Neural progenitor cell (in vitro differentiated cells): ENCODE measurements around the gene FAM227A. TPM values are rescaled to one million over a fixed set of nuclear protein-coding genes. Genes with fewer than 3 reads are reported as not detected.

Source experiments
- DNase-seq: peaks from one replicate; pipeline ENCODE4 v3.0.0-alpha.2; 2016; ENCODE audit warnings: low spot score
- H2AFZ ChIP-seq: fragments of 200-600 bp; sonication (generic); replicated peaks from 2 replicates; pipeline ENCODE4 v1.6.1; 2016; ENCODE audit warnings: antibody characterized with exemption
- H3F3A ChIP-seq: fragments of 200-600 bp; sonication (generic); 2 replicates; pipeline ENCODE4 v1.6.1; 2016; ENCODE audit warnings: antibody characterized with exemption, low read depth
- H3K27ac ChIP-seq: fragments of 200-600 bp; sonication (generic); 2 replicates; pipeline ENCODE4 v1.5.1; 2016; ENCODE audit warnings: mild to moderate bottlenecking
- H3K27me3 ChIP-seq: fragments of 200-600 bp; sonication (generic); 2 replicates; pipeline ENCODE4 v1.6.1; 2016; ENCODE audit warnings: mild to moderate bottlenecking, moderate library complexity
- H3K36me3 ChIP-seq: fragments of 200-600 bp; sonication (generic); 2 replicates; pipeline ENCODE4 v1.5.1; 2016
- H3K4me1 ChIP-seq: fragments of 200-600 bp; sonication (generic); 2 replicates; pipeline ENCODE4 v1.6.1; 2016; ENCODE audit warnings: mixed run types
- H3K4me2 ChIP-seq: fragments of 200-600 bp; sonication (generic); 2 replicates; pipeline ENCODE4 v1.6.1; 2016
- H3K4me3 ChIP-seq: fragments of 200-600 bp; sonication (generic); 2 replicates; pipeline ENCODE4 v1.5.1; 2016
- H3K79me2 ChIP-seq: fragments of 200-600 bp; sonication (generic); 2 replicates; pipeline ENCODE4 v1.6.1; 2016; ENCODE audit warnings: low read depth
- H3K9ac ChIP-seq: fragments of 200-600 bp; sonication (generic); 2 replicates; pipeline ENCODE4 v1.6.1; 2016
- H3K9me3 ChIP-seq: fragments of 200-600 bp; sonication (generic); 2 replicates; pipeline ENCODE4 v1.5.1; 2016; ENCODE audit warnings: low read depth
- H4K20me1 ChIP-seq: fragments of 200-600 bp; sonication (generic); 2 replicates; pipeline ENCODE4 v1.6.1; 2016; ENCODE audit warnings: low read depth
- H3K27ac Mint-ChIP-seq: 3 replicates; pipeline ENCODE4 v1.8.0; 2021; ENCODE audit warnings: mixed read lengths
- H3K27me3 Mint-ChIP-seq: 2 replicates; pipeline ENCODE4 v1.8.0; 2022; ENCODE audit warnings: low read depth, mild to moderate bottlenecking, inconsistent platforms, moderate library complexity, mixed read lengths; ENCODE audit not compliant: insufficient read depth
- H3K36me3 Mint-ChIP-seq: 3 replicates; pipeline ENCODE4 v1.8.0; 2021; ENCODE audit warnings: mixed read lengths
- H3K4me1 Mint-ChIP-seq: 3 replicates; pipeline ENCODE4 v1.8.0; 2021; ENCODE audit warnings: mixed read lengths
- H3K4me3 Mint-ChIP-seq: 3 replicates; pipeline ENCODE4 v1.8.0; 2021; ENCODE audit warnings: mild to moderate bottlenecking, moderate library complexity, mixed read lengths
- H3K9me3 Mint-ChIP-seq: 3 replicates; pipeline ENCODE4 v1.8.0; 2020; ENCODE audit warnings: mixed read lengths
- EZH2 ChIP-seq: fragments of 200-600 bp; sonication (generic); IDR thresholded peaks from 2 replicates; pipeline ENCODE4 v1.6.1; 2017; ENCODE audit warnings: antibody characterized with exemption, mild to moderate bottlenecking, moderate library complexity
- EZH2phosphoT487 ChIP-seq: fragments of 200-600 bp; sonication (generic); IDR thresholded peaks from 2 replicates; pipeline ENCODE4 v1.6.1; 2017; ENCODE audit warnings: antibody characterized with exemption
- total RNA-seq: library from RNA; depleted of rRNA; stranded (reverse); fragments of >200 nt; gene quantifications from 2 replicates; pipeline ENCODE4 v1.2.3, GENCODE V29; 2015; ENCODE audit warnings: low replicate concordance
- TF ChIP-seq, protein P1 (sequence below): fragments of 200-600 bp; sonication (generic); IDR thresholded peaks from 2 replicates; pipeline ENCODE4 v1.5.1; 2017; ENCODE audit warnings: antibody characterized with exemption, mild to moderate bottlenecking

FAM227A gene
- total RNA-seq, 1 donor from 2014 or later = 32.7 TPM

DNA sequence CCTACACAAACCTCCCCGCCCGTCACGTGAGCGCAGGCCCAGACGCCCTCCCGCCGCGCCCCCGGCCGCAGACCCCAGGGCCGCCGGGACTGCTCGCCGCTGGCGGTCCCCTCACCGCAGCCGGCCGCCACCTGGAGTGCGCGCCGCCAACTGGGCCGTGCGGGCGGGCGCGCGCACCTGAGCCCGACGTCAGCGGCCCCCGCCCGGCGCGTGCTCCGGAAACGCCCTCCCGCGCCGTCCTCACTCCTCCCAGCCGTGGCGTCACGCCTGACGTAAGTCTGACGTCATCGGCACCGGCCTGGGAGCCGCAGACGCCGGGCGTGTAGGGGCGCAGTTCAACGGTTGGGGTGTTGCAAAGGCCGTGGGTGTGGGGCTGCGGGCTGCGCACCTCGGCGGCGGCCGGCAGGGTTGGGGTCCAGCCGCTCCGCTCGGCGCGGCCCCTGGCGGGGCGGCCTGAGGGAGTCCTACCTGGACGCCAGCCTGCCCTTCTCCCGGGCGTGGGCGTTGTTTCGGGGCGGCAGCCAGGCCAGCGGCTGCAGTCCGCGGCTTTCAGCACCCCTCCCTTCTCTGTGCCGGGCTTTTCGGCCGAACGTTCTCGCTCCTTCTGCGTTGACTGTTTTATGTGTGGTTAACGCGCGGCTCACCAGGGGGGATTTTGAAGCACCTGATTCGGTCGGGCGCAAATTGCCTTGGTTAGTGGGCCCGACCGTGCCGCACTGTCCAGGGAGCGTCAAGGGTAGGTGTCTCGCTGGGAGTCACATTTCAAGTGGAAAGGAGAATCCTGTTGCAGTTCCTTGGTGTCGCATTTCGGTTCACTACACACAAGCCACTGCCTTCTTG, 44.8 kb upstream of the FAM227A start, which contains the start of gene JOSD1:
TSS of gene JOSD1 (minus strand) at position 155 of the 840 bp plus-strand sequence. CDS start 956 bp downstream, outside the sequence.
- Histone ChIP-seq H3K27me3 (peaks cover 9% of the 10 kb centered on the region), H4K20me1 (peaks cover 33% of the 10 kb centered on the region), H3K36me3 (no peaks in the 10 kb centered on the region), H3K4me2 (peak within 1 kb of the TSS; percentile 96), H3K27ac (peak within 1 kb of the TSS; percentile 3), H3K4me1 (peaks cover 31% of the 10 kb centered on the region), H3K9ac (peak within 1 kb of the TSS; percentile 79), H3K4me3 (peak within 1 kb of the TSS; percentile 98), H3K79me2 (peaks cover 45% of the 10 kb centered on the region), H3K9me3 (no peaks in the 10 kb centered on the region), H3F3A (peaks cover 23% of the 10 kb centered on the region), H2AFZ (peak within 1 kb of the TSS; percentile 77)
- Mint-ChIP-seq H3K4me1 (peaks cover 61% of the 10 kb centered on the region), H3K4me3 (peak within 1 kb of the TSS; percentile 98), H3K9me3 (no peaks in the 10 kb centered on the region), H3K27ac (peak within 1 kb of the TSS; percentile 91), H3K36me3 (peaks cover 5% of the 10 kb centered on the region), H3K27me3 (peaks cover 16% of the 10 kb centered on the region)
- TF ChIP-seq, protein P1, sequence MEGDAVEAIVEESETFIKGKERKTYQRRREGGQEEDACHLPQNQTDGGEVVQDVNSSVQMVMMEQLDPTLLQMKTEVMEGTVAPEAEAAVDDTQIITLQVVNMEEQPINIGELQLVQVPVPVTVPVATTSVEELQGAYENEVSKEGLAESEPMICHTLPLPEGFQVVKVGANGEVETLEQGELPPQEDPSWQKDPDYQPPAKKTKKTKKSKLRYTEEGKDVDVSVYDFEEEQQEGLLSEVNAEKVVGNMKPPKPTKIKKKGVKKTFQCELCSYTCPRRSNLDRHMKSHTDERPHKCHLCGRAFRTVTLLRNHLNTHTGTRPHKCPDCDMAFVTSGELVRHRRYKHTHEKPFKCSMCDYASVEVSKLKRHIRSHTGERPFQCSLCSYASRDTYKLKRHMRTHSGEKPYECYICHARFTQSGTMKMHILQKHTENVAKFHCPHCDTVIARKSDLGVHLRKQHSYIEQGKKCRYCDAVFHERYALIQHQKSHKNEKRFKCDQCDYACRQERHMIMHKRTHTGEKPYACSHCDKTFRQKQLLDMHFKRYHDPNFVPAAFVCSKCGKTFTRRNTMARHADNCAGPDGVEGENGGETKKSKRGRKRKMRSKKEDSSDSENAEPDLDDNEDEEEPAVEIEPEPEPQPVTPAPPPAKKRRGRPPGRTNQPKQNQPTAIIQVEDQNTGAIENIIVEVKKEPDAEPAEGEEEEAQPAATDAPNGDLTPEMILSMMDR = peak; percentile 21
- no peak for TF ChIP-seq EZH2phosphoT487
- peak; percentile 97 for DNase-seq

GRCh38 chr22:38700270-38700788, 44.1 kb upstream of the FAM227A start:
- H3K9me3 Mint-ChIP-seq = no peaks in the 10 kb centered on the region
- peaks cover 16% of the 10 kb centered on the region for H3K27me3 Mint-ChIP-seq
- Histone ChIP-seq H3K36me3 (no peaks in the 10 kb centered on the region), H3K4me2 (peak overlapping the region; percentile 96), H3K27ac (no peak overlapping the region), H3K4me1 (peaks cover 31% of the 10 kb centered on the region), H4K20me1 (peaks cover 33% of the 10 kb centered on the region), H3F3A (peaks cover 23% of the 10 kb centered on the region), H3K27me3 (peaks cover 9% of the 10 kb centered on the region), H3K9me3 (no peaks in the 10 kb centered on the region), H3K79me2 (peaks cover 47% of the 10 kb centered on the region), H3K9ac (peak overlapping the region; percentile 79), H2AFZ (peak overlapping the region; percentile 63), H3K4me3 (peak overlapping the region; percentile 98)
- peak overlapping the region; percentile 83 for H3K27ac Mint-ChIP-seq
- H3K36me3 Mint-ChIP-seq = peaks cover 5% of the 10 kb centered on the region
- DNase-seq = peak; percentile 89
- peaks cover 59% of the 10 kb centered on the region for H3K4me1 Mint-ChIP-seq
- no peak for TF ChIP-seq EZH2phosphoT487
- TF ChIP-seq, protein P1 = no peak
- no peak for TF ChIP-seq EZH2
- H3K4me3 Mint-ChIP-seq = peak overlapping the region; percentile 98

DNA sequence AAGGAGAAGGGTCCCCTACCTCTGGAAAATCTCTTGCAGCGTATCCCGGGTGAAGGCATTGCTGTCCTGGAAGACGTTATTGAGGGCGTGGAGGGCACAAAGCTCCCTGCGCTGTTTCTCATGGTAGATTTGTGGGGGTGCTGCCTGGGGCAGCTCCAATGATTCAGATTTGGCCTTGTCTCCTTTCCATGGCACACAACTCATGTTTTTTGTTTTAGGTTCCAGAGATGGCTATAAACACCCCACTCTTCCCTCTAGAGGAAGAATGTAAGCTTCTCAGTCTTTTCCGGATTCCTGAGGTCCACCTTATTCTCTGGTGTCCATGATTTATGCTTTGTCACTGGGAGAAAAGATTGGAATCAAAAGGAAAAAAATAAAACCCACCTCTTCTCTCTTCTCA, 43.6 kb upstream of the FAM227A start:
- Mint-ChIP-seq H3K36me3 (peaks cover 6% of the 10 kb centered on the region), H3K27ac (peak overlapping the region; percentile 53), H3K4me3 (peak overlapping the region; percentile 98), H3K27me3 (peaks cover 10% of the 10 kb centered on the region), H3K9me3 (no peaks in the 10 kb centered on the region), H3K4me1 (peaks cover 54% of the 10 kb centered on the region)
- Histone ChIP-seq H2AFZ (no peak overlapping the region), H3F3A (peaks cover 19% of the 10 kb centered on the region), H3K4me3 (peak overlapping the region; percentile 98), H3K4me1 (peaks cover 29% of the 10 kb centered on the region), H3K27me3 (peaks cover 9% of the 10 kb centered on the region), H3K27ac (no peak overlapping the region), H3K4me2 (peak overlapping the region; percentile 96), H3K9me3 (no peaks in the 10 kb centered on the region), H3K36me3 (no peaks in the 10 kb centered on the region), H3K9ac (peak overlapping the region; percentile 79), H4K20me1 (peaks cover 33% of the 10 kb centered on the region), H3K79me2 (peaks cover 47% of the 10 kb centered on the region)
- no peak for DNase-seq
- no peak for TF ChIP-seq EZH2
